Measurements from ENCODE around the gene OR13J1. TPM values are rescaled to one million over a fixed set of nuclear protein-coding genes. Genes with fewer than 3 reads are reported as not detected.

The OR13J1 gene, protein sequence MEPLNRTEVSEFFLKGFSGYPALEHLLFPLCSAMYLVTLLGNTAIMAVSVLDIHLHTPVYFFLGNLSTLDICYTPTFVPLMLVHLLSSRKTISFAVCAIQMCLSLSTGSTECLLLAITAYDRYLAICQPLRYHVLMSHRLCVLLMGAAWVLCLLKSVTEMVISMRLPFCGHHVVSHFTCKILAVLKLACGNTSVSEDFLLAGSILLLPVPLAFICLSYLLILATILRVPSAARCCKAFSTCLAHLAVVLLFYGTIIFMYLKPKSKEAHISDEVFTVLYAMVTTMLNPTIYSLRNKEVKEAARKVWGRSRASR
- not detected for total RNA-seq
- not detected for polyA plus RNA-seq (2013, experiment 1 of 2)
- polyA plus RNA-seq (2013, experiment 2 of 2): not detected
- total RNA-seq: 0 reads per million in 172 experiments

DNA sequence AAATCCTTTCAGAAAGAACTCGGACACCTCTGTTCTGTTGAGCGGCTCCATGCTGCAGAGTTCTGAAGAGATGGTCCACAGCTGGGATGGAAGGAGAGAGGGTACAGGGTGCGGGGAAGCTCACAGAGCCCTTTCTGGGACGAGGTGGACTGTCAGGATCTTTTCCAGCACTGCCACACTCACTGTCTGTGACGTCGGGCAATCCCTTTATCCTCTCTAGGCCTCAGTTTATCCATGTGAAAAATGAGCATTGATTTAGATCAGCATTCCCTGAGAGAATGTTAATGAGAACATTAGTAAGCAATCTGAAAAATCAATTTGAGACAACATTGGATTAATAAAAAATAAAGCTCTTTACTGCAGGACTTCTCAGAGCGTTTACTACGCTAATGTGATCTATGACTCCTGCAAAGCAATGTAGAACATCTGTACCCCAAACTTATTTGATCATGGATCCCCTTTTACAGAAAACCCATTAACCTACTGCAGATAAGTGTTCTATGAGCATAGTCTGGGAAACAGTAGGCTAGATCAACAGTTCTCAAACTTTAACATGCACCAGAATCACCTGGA lies at the start of gene OR13J1:
Gene OR13J1, minus strand, starts transcription at position 51 of the 573 bp plus-strand sequence. Its CDS starts 0 bp downstream, at position 51.
- Mint-ChIP-seq H3K36me3 (ENCODE audit: low read depth) (no peaks in the 10 kb centered on the region), H3K4me1 (ENCODE audit: low read depth) (no peaks in the 10 kb centered on the region), H3K9me3 (no peaks in the 10 kb centered on the region), H3K27me3 (peaks cover 12% of the 10 kb centered on the region), H3K4me3 (no peak within 1 kb of the TSS), H3K27ac (no peak within 1 kb of the TSS)
- CTCF ChIA-PET: no interaction called here
- ATAC-seq (ENCODE audit: poor library complexity) (no peak), DNase-seq (no peak)
- intact Hi-C loops (cut with DNase I, micrococcal nuclease): no loop called here
- TF ChIP-seq, protein P1, sequence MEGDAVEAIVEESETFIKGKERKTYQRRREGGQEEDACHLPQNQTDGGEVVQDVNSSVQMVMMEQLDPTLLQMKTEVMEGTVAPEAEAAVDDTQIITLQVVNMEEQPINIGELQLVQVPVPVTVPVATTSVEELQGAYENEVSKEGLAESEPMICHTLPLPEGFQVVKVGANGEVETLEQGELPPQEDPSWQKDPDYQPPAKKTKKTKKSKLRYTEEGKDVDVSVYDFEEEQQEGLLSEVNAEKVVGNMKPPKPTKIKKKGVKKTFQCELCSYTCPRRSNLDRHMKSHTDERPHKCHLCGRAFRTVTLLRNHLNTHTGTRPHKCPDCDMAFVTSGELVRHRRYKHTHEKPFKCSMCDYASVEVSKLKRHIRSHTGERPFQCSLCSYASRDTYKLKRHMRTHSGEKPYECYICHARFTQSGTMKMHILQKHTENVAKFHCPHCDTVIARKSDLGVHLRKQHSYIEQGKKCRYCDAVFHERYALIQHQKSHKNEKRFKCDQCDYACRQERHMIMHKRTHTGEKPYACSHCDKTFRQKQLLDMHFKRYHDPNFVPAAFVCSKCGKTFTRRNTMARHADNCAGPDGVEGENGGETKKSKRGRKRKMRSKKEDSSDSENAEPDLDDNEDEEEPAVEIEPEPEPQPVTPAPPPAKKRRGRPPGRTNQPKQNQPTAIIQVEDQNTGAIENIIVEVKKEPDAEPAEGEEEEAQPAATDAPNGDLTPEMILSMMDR (IDR thresholded peaks at IDR 0.05): no peak
- H3K4me1 ChIP-seq (ENCODE audit: insufficient read depth, low read length): no peaks in the 10 kb centered on the region
- no peaks in the 10 kb centered on the region for H3K36me3 ChIP-seq (ENCODE audit: insufficient read depth, low read length)
- H3K27me3 ChIP-seq (ENCODE audit: control insufficient read depth in 1 of 2, insufficient read depth in 2 of 2, low read length in 2 of 2): peaks cover 0 to 3% of the 10 kb centered on the region in 2 experiments
- no peak within 1 kb of the TSS for H3K27ac ChIP-seq (ENCODE audit: low read depth in 1 of 2, low read length in 2 of 2)
- H3K9me3 ChIP-seq (ENCODE audit: control insufficient read depth in 1 of 2, insufficient read depth in 1 of 2, low read length in 2 of 2): no peaks in the 10 kb centered on the region
- POLR2A ChIA-PET: no interaction called here
- H3K4me3 ChIP-seq (ENCODE audit: low read length): no peak within 1 kb of the TSS

DNA sequence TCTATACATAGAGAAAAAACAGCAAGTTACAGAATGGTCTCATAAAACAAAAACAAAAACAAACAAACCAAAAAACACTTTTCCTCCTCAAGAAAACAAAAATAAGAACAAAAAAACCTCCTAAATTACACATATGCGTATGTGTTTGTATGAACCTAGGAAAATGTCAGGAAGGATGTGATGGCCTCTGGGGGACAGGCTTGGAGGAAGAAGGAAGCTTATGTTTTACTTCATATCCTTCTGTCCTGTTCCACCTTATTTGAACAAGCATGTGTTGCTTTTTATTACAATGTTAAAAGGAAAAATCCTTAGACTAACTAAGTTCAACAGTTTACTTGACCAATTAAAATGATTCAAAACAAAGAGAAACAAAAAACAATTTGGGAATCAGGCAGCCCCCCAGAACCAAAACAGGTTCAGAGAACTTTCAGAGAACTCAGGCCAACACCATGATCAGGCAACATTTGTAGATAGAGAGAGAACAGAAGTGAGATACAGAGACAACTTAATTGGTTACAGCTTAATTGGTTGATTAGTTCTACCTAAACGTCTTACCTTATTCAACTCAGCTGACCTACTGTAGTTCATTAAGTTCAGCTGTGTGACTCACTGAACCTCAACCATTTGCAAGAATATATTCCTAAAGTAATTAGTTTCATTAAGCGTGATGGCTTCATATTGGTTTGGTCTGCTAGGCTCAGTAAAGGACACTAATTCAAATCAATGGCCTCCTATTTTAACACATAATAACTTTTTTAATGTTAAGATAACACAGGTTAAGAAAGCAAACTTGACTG lies 49.2 kb upstream of the OR13J1 start:
- ATAC-seq (ENCODE audit: poor library complexity) (no peak), DNase-seq (no peak)
- TF ChIP-seq, protein P1 (IDR thresholded peaks at IDR 0.05): no peak
- H3K9me3 Mint-ChIP-seq: no peaks in the 10 kb centered on the region
- H3K27me3 Mint-ChIP-seq: no peaks in the 10 kb centered on the region
- peaks cover 15% of the 10 kb centered on the region for H3K4me1 Mint-ChIP-seq (ENCODE audit: low read depth)
- H3K27ac Mint-ChIP-seq: peak overlapping the region; percentile 9
- Histone ChIP-seq H3K4me3 (ENCODE audit: low read length) (no peak overlapping the region), H3K4me1 (ENCODE audit: insufficient read depth, low read length) (peaks cover under 1% of the 10 kb centered on the region), H3K27me3 (ENCODE audit: control insufficient read depth in 1 of 2, insufficient read depth in 2 of 2, low read length in 2 of 2) (no peaks in the 10 kb centered on the region), H3K9me3 (ENCODE audit: control insufficient read depth in 1 of 2, insufficient read depth in 1 of 2, low read length in 2 of 2) (no peaks in the 10 kb centered on the region), H3K36me3 (ENCODE audit: insufficient read depth, low read length) (no peaks in the 10 kb centered on the region), H3K27ac (ENCODE audit: low read depth in 1 of 2, low read length in 2 of 2) (no peak overlapping the region)
- ChIA-PET POLR2A (interaction anchor here (1.5 kb wide), 1 partner anchor 8 kb away, joined by 5 read pairs; no protein-coding TSS in a partner anchor), CTCF (interaction anchor here (1.4 kb wide), 1 partner anchor 9 kb away, joined by 4 read pairs; no protein-coding TSS in a partner anchor)
- no peak overlapping the region for H3K4me3 Mint-ChIP-seq
- intact Hi-C loops (cut with DNase I, micrococcal nuclease): no loop called here
- H3K36me3 Mint-ChIP-seq (ENCODE audit: low read depth): no peaks in the 10 kb centered on the region

DNA sequence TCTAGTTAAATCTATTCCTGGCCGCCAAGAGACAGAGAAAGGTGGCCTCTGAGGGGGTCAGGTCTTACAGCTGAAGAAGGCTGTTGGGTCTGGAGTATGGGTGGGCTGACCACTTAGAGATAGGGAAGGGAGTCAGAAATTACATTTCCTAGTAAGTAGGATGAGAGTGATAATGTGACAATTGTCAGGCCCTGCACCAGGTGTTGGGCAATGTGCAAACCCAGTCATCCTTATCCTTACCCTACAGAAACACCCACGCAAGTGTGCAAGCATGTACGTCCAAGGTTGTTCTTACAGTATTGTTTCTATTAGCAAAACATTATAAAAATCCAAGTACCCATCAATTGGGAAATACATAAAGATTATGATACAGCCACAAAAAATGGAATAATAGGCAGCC lies 48.6 kb upstream of the OR13J1 start:
- ChIA-PET POLR2A (interaction anchor here (2.1 kb wide), 1 partner anchor 22 kb away, joined by 7 read pairs; no protein-coding TSS in a partner anchor), CTCF (interaction anchor here (1.4 kb wide), 1 partner anchor 8 kb away, joined by 4 read pairs; no protein-coding TSS in a partner anchor)
- intact Hi-C loops (cut with DNase I, micrococcal nuclease): no loop called here
- no peak for ATAC-seq (ENCODE audit: poor library complexity)
- Histone ChIP-seq H3K27ac (ENCODE audit: low read depth in 1 of 2, low read length in 2 of 2) (no peak overlapping the region), H3K36me3 (ENCODE audit: insufficient read depth, low read length) (no peaks in the 10 kb centered on the region), H3K4me1 (ENCODE audit: insufficient read depth, low read length) (peaks cover 3% of the 10 kb centered on the region), H3K27me3 (ENCODE audit: control insufficient read depth in 1 of 2, insufficient read depth in 2 of 2, low read length in 2 of 2) (no peaks in the 10 kb centered on the region), H3K9me3 (ENCODE audit: control insufficient read depth in 1 of 2, insufficient read depth in 1 of 2, low read length in 2 of 2) (no peaks in the 10 kb centered on the region), H3K4me3 (ENCODE audit: low read length) (no peak overlapping the region)
- Mint-ChIP-seq H3K9me3 (no peaks in the 10 kb centered on the region), H3K4me3 (no peak overlapping the region), H3K36me3 (ENCODE audit: low read depth) (no peaks in the 10 kb centered on the region), H3K27me3 (no peaks in the 10 kb centered on the region), H3K4me1 (ENCODE audit: low read depth) (peaks cover 15% of the 10 kb centered on the region), H3K27ac (peak overlapping the region; percentile 9)
- TF ChIP-seq, protein P1 (IDR thresholded peaks at IDR 0.05): no peak
- DNase-seq: no peak
